ENCODE data around the gene MORN4.
"Not testable (repeated sequence)": the region's sequence is repeated elsewhere in the genome, so short reads cannot be mapped to it uniquely, and the experiment has no call there.

The MORN4 gene

DNA sequence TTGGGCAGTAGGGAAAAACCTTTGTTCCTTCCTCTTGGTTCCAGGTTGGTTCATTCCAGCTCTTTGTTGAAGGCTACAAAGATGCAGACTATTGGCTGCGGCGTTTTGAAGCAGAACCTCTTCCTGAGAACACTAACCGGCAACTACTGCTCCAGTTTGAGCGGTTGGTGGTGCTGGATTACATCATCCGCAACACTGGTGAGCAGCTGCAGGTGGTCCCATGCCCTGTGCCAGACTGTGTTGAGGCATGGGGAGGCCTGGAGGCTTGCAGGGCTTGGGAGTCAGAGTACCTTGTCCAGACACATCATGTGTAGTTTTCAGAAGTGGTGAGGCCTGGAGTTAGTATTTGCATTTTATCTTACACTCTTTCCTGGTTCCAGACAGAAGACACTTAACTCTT, 23.5 kb upstream of the MORN4 start:
- H3K4me1 ChIP-seq (ENCODE audit: insufficient read depth, low read length) = no peaks in the 10 kb centered on the region
- H3K36me3 ChIP-seq (ENCODE audit: insufficient read depth, low read depth, low read length) = peaks cover 77% of the 10 kb centered on the region
- no peaks in the 10 kb centered on the region for H3K27me3 ChIP-seq (ENCODE audit: insufficient read depth, low read length)
- no peak overlapping the region for H3K9ac ChIP-seq (ENCODE audit: low read depth, low read length)
- no peak overlapping the region for H3K4me3 ChIP-seq (ENCODE audit: low read length)
- no peaks in the 10 kb centered on the region for H3K9me3 ChIP-seq (ENCODE audit: insufficient read depth, low read depth, low read length)
- H3K27ac ChIP-seq (ENCODE audit: low read length) = no peak overlapping the region

DNA sequence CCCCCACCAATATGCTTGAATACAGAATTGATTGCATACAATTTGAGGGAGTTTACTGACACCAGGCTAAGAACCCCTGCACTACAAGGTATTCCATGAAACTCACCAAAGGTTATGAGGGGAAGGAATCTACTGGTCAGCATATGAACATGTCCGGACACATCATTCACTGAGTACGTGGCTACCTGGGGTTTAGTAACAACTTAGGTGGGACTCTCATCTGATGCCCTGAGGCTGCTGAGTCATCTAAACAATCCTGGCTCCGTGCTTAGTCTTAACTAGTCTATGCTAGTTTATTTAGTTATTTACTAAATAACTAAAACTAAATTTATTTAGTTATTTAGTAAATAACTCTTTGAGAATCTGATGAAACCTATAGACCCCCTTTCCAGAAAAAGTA, 18.5 kb upstream of the MORN4 start:
- Histone ChIP-seq H3K36me3 (ENCODE audit: insufficient read depth, low read depth, low read length) (peaks cover 62% of the 10 kb centered on the region), H3K4me3 (ENCODE audit: low read length) (no peak overlapping the region), H3K4me1 (ENCODE audit: insufficient read depth, low read length) (peaks cover 16% of the 10 kb centered on the region), H3K9ac (ENCODE audit: low read depth, low read length) (no peak overlapping the region), H3K9me3 (ENCODE audit: insufficient read depth, low read depth, low read length) (no peaks in the 10 kb centered on the region), H3K27ac (ENCODE audit: low read length) (no peak overlapping the region), H3K27me3 (ENCODE audit: insufficient read depth, low read length) (no peaks in the 10 kb centered on the region)

DNA sequence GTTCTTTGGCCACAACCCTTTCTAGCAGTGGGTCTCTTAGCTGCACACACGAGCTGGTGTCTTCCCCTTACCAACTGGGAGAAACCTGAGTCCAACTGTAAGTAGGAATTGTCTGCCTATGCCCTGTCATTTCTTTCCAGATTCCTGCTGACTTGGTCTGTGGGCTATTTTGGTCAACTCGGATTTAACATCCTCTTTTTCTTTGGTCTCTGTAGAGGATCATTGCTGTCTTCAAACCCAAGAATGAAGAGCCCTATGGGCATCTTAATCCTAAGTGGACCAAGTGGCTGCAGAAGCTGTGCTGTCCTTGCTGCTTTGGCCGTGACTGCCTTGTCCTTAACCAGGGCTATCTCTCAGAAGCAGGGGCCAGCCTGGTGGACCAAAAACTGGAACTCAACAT, 17.4 kb upstream of the MORN4 start:
- no peaks in the 10 kb centered on the region for H3K27me3 ChIP-seq (ENCODE audit: insufficient read depth, low read length)
- no peaks in the 10 kb centered on the region for H3K9me3 ChIP-seq (ENCODE audit: insufficient read depth, low read depth, low read length)
- no peak overlapping the region for H3K4me3 ChIP-seq (ENCODE audit: low read length)
- H3K4me1 ChIP-seq (ENCODE audit: insufficient read depth, low read length) = peaks cover 16% of the 10 kb centered on the region
- H3K27ac ChIP-seq (ENCODE audit: low read length) = peak overlapping the region; percentile 24
- 0 out of 2 replicates have a peak overlapping the region, but pooled peaks have one; percentile 21 for H3K9ac ChIP-seq (ENCODE audit: low read depth, low read length)
- peaks cover 54% of the 10 kb centered on the region for H3K36me3 ChIP-seq (ENCODE audit: insufficient read depth, low read depth, low read length)

DNA sequence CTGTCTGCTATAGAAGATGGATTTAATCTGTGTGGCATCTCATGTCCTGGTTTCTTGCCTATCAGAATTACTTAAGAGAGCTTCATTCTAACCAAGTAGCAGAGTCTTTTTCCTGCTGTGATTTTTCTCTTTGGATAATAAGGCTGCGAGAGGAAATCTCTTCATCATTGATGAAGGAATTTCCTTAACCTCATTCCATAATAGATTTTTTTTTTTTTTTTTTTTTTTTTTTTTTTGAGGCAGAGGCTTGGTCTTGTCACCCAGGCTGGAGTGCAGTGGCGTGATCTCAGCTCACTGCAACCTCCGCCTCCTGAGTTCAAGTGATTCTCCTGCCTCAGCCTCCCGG, 16.1 kb upstream of the MORN4 start:
- not testable (repeated sequence) for H3K27me3 ChIP-seq (ENCODE audit: insufficient read depth, low read length); H3K9me3 ChIP-seq (ENCODE audit: insufficient read depth, low read depth, low read length)
- Histone ChIP-seq H3K36me3 (ENCODE audit: insufficient read depth, low read depth, low read length) (peaks cover 53% of the 10 kb centered on the region), H3K27ac (ENCODE audit: low read length) (peak overlapping the region; percentile 86), H3K4me3 (ENCODE audit: low read length) (peak overlapping the region; percentile 51), H3K9ac (ENCODE audit: low read depth, low read length) (peak overlapping the region; percentile 30; the same call in 1 of the 2 replicates), H3K4me1 (ENCODE audit: insufficient read depth, low read length) (peaks cover 16% of the 10 kb centered on the region)

DNA sequence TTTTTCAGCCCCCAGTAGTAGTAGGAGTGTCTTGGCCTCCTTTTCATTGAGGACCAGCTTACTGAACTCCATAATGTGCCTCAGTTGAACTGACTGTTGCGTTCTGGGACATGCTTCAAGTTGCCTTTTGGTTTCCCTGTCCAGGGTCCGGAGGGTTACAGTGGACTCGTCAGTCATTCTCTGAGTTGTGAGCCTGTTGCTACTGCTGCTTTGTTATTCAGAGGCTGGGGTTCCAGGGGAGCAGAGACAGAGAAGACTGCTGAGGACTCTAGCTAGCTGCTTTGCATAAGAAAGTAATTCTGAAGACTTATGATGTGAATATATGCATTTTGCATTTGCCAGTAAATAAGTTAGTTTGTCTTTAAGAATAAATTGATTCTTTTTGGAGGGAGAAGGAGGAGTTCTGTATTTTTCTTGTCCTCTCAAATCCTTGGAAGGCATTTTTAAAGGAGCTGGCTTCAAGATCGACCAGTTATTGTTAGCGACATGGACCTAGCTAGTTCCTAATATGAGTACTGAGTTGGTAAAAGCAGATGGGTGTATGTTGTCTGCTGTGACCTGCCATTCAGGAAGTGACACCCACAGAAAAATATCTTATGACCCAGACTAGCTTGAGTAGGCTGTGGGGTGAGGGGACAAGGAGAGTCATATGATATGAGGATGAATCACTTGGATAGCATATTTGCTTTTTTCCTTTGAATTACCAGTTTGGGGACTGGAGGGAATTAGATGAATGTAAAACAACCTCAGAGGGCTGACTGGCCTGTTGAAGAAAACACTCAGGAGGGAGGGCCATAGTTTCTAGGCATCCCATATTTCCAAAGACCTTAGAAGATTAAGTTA, 15.5 kb upstream of the MORN4 start:
- H3K27ac ChIP-seq (ENCODE audit: low read length) = peak overlapping the region; percentile 86
- no peaks in the 10 kb centered on the region for H3K9me3 ChIP-seq (ENCODE audit: insufficient read depth, low read depth, low read length)
- no peaks in the 10 kb centered on the region for H3K27me3 ChIP-seq (ENCODE audit: insufficient read depth, low read length)
- peaks cover 16% of the 10 kb centered on the region for H3K4me1 ChIP-seq (ENCODE audit: insufficient read depth, low read length)
- peak overlapping the region; percentile 30; the same call in 1 of the 2 replicates for H3K9ac ChIP-seq (ENCODE audit: low read depth, low read length)
- peaks cover 53% of the 10 kb centered on the region for H3K36me3 ChIP-seq (ENCODE audit: insufficient read depth, low read depth, low read length)
- peak overlapping the region; percentile 51 for H3K4me3 ChIP-seq (ENCODE audit: low read length)

DNA sequence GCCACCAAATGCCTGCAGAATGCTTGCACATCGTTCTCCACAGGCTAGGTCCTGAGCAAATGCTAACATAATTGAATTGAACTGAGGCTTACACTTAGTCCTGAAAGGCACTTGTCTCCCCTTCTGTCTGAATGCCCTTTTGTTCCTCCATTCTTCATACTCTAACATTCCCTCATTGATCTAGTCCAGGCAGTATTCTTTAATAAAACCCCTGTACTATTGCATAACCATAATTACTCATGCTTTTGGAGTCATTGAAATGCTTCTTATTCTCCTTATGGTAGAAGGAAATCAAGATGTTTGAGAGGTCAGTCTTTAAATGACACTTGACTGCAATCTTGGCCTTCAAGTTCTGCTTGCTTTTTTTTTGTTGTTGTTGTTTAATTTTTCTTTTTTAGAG, 14.3 kb upstream of the MORN4 start:
- H3K9ac ChIP-seq (ENCODE audit: low read depth, low read length) = no peak overlapping the region
- peaks cover 49% of the 10 kb centered on the region for H3K36me3 ChIP-seq (ENCODE audit: insufficient read depth, low read depth, low read length)
- no peaks in the 10 kb centered on the region for H3K9me3 ChIP-seq (ENCODE audit: insufficient read depth, low read depth, low read length)
- H3K4me3 ChIP-seq (ENCODE audit: low read length) = no peak overlapping the region
- peaks cover 16% of the 10 kb centered on the region for H3K4me1 ChIP-seq (ENCODE audit: insufficient read depth, low read length)
- no peak overlapping the region for H3K27ac ChIP-seq (ENCODE audit: low read length)
- no peaks in the 10 kb centered on the region for H3K27me3 ChIP-seq (ENCODE audit: insufficient read depth, low read length)

DNA sequence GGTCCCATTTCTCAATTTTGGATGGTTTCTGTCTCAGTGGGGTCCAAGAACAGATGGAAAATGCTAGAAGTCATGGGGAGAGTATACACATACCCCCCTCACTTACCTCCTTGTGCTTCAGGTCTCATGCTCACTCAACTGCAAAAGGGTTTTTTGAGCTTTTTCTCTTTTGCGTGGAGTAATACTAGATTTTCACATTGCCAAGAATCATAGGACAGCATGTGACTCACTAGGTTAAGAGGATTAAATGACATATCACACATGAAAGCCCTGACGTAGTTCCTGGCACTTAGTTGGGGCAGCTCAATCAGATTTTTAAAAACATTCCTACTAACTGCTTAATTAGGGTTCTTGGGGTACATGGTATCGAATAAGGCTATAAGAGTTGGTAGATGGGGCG, 11.6 kb upstream of the MORN4 start:
- Histone ChIP-seq H3K9ac (ENCODE audit: low read depth, low read length) (no peak overlapping the region), H3K4me3 (ENCODE audit: low read length) (no peak overlapping the region), H3K9me3 (ENCODE audit: insufficient read depth, low read depth, low read length) (no peaks in the 10 kb centered on the region), H3K4me1 (ENCODE audit: insufficient read depth, low read length) (peaks cover 22% of the 10 kb centered on the region), H3K36me3 (ENCODE audit: insufficient read depth, low read depth, low read length) (peaks cover 26% of the 10 kb centered on the region), H3K27ac (ENCODE audit: low read length) (no peak overlapping the region), H3K27me3 (ENCODE audit: insufficient read depth, low read length) (no peaks in the 10 kb centered on the region)

DNA sequence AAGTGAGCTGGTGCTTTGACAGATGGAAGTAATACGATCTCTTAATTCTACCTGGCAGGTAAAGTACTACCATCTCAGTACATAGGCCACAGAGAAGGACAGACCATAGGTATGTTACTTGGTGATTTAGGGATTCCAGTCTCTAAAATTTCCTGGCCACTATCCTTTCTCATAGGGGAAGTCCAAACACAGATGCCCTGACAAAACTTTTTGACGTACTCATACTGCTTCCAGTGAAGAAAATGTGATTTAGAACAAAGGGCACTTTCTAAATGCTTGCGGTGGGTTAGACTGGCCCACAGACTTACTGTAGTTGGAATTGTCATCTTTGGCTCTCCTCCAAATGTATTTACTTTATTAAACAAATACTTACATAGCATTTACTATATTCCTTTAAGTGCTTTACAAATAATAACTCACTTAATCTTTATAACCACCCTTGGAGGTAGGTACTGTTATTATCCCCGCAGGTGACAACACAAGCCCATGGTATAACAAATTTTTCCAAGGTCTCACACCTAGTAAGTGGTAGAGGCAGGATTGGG, 10.2 kb upstream of the MORN4 start:
- Histone ChIP-seq H3K36me3 (ENCODE audit: insufficient read depth, low read depth, low read length) (peaks cover 26% of the 10 kb centered on the region), H3K4me1 (ENCODE audit: insufficient read depth, low read length) (peaks cover 16% of the 10 kb centered on the region; the same call in 1 of the 2 replicates), H3K4me3 (ENCODE audit: low read length) (no peak overlapping the region), H3K27ac (ENCODE audit: low read length) (no peak overlapping the region), H3K27me3 (ENCODE audit: insufficient read depth, low read length) (no peaks in the 10 kb centered on the region), H3K9ac (ENCODE audit: low read depth, low read length) (no peak overlapping the region), H3K9me3 (ENCODE audit: insufficient read depth, low read depth, low read length) (no peaks in the 10 kb centered on the region)

DNA sequence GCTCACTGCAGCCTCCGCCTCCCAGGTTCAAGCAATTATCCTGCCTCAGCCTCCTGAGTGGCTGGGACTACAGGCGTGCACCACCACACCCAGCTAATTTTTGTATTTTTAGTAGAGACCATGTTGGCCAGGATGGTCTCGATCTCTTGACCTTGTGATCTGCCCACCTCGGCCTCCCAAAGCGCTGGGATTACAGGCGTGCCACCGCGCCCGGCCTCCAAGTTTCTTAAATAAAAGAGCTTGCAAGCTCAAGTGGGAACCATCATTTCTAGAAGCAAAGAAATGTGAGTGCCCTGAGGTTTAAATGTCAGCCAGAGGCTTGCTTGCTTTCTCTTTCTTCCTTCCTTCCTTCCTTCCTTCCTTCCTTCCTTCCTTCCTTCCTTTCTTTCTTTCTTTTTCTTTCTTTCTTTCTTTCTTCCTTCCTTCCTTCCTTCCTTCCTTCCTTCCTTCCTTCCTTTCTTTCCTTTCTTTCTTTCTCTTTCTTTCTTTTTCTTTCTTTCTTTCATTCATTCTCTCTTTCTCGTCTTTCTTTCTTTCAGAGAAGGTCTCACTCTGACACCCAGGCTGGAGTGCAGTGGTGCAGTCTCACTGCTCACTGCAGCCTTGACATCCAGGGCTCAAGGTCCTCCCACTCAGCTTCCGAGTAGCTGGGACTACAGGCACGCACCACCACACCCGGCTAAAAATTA, 9.3 kb upstream of the MORN4 start:
- H3K9ac ChIP-seq (ENCODE audit: low read depth, low read length); H3K27me3 ChIP-seq (ENCODE audit: insufficient read depth, low read length); H3K27ac ChIP-seq (ENCODE audit: low read length); H3K9me3 ChIP-seq (ENCODE audit: insufficient read depth, low read depth, low read length); H3K4me3 ChIP-seq (ENCODE audit: low read length): not testable (repeated sequence)
- H3K36me3 ChIP-seq (ENCODE audit: insufficient read depth, low read depth, low read length) = peaks cover 26% of the 10 kb centered on the region
- peaks cover 13% of the 10 kb centered on the region; the same call in 1 of the 2 replicates for H3K4me1 ChIP-seq (ENCODE audit: insufficient read depth, low read length)

DNA sequence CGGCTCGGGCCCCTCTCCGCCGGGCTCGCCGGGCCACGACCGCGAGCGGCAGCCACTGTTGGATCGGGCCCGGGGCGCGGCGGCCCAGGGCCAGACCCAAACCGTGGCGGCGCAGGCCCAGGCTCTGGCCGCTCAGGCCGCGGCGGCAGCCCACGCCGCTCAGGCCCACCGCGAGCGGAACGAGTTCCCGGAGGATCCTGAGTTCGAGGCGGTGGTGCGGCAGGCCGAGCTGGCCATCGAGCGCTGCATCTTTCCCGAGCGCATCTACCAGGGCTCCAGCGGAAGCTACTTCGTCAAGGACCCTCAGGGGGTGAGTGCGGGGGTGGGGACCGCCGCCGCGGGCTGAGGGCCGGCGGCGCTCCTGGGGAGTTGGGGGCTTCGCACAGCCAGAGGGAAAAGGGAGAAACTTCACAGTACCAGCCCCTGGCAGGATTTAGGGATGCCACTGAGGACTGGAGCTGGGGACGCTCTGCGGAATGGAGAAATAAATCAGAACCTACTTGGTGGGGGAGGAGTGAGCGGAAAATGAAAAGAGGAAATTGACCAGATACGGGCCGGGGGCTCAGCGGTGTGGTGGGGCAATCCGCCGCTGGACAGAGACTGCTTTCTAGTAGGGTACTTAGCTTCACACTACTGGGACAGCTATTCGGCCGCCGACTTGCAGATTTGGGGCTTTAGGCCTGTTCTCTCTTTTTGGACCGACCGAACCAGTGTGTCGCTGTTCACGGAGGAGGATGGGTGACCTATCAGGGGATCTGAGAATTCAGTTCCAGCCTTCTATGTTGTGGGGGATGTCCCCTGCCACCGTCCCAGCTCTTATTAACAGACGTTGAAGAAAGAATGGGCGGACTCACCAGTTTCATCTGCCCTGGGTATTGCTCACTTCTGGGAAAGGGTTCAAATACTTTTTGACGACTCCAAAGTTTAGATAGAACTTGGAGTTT, 7.8 kb upstream of the MORN4 start:
- peak overlapping the region; percentile 97 for H3K4me3 ChIP-seq (ENCODE audit: low read length)
- H3K27ac ChIP-seq (ENCODE audit: low read length) = no peak overlapping the region
- H3K4me1 ChIP-seq (ENCODE audit: insufficient read depth, low read length) = peaks cover 9% of the 10 kb centered on the region; the same call in 1 of the 2 replicates

DNA sequence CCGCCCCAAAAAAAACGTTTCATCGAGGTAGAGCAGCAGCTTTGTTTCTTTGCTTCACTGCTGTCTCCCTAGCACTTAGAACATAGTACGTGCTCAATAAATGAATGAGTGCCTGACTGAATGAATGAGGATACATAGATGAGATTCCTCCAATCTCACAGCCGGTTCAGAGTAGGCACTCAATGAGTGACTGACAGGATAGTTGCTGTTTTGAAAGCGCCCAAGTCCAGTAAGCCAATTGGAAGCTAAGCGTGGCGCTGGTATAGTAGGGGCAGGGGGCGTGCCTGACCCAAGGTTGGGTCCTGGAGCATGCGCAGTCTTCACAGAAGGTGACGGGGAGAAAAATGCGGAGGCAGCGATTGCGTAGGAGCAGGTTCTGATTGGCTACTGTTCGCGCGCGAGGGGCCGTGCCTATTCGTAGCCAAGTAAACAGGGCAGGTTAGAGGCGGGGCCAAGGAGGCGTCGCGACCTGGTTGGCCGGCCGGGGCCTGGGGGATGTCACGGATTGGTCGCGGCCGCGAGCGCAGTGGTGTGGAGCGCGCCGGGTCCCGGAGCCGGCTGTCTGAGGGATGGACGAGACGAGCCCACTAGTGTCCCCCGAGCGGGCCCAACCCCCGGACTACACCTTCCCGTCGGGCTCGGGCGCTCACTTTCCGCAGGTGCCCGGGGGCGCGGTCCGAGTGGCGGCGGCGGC, 7.0 kb upstream of the MORN4 start, which contains the start of gene PI4K2A:
TSS of gene PI4K2A (plus strand) at position 498 of the 694 bp plus-strand sequence. CDS start at position 570, 72 bp downstream.
- no peaks in the 10 kb centered on the region for H3K9me3 ChIP-seq (ENCODE audit: insufficient read depth, low read depth, low read length)
- peak within 1 kb of the TSS; percentile 87 for H3K9ac ChIP-seq (ENCODE audit: low read depth, low read length)
- H3K27me3 ChIP-seq (ENCODE audit: insufficient read depth, low read length) = no peaks in the 10 kb centered on the region
- peaks cover 9% of the 10 kb centered on the region; the same call in 1 of the 2 replicates for H3K4me1 ChIP-seq (ENCODE audit: insufficient read depth, low read length)
- H3K4me3 ChIP-seq (ENCODE audit: low read length) = peak within 1 kb of the TSS; percentile 97
- no peak within 1 kb of the TSS for H3K27ac ChIP-seq (ENCODE audit: low read length)
- H3K36me3 ChIP-seq (ENCODE audit: insufficient read depth, low read depth, low read length) = peaks cover 23% of the 10 kb centered on the region

More for the DNA sequence above, 7.8 kb upstream of the MORN4 start:
- Histone ChIP-seq H3K27me3 (ENCODE audit: insufficient read depth, low read length) (no peaks in the 10 kb centered on the region), H3K9me3 (ENCODE audit: insufficient read depth, low read depth, low read length) (no peaks in the 10 kb centered on the region), H3K9ac (ENCODE audit: low read depth, low read length) (peak overlapping the region; percentile 87), H3K36me3 (ENCODE audit: insufficient read depth, low read depth, low read length) (peaks cover 23% of the 10 kb centered on the region)
